Astrocyte of the spinal cord (primary cell): Measurements from ENCODE around the gene MBD3L1.

Experiments
- DNase-seq: peaks from one replicate; pipeline ENCODE4 v3.0.0; 2011; ENCODE audit warnings: low read depth, low spot score
- H3K4me3 ChIP-seq: 2 replicates; pipeline ENCODE4 v1.5.1; 2011; ENCODE audit warnings: low read depth, mild to moderate bottlenecking, low read length, moderate library complexity
- in situ Hi-C: cut with HindIII; loops from 2 replicates; pipeline ENCODE4 v1.10.0; 2017; ENCODE audit warnings: low sequenced_read_pairs
- TF ChIP-seq, protein P1 (sequence below): IDR thresholded peaks from 2 replicates; pipeline ENCODE4 v1.5.1; 2012; ENCODE audit warnings: low read depth, mild to moderate bottlenecking, low read length, inconsistent platforms

The MBD3L1 gene

GRCh38 chr19:8820234-8820633, 11.9 kb upstream of the MBD3L1 start:
- no peak overlapping the region for H3K4me3 ChIP-seq
- in situ Hi-C loops = no loop called here
- TF ChIP-seq, protein P1, sequence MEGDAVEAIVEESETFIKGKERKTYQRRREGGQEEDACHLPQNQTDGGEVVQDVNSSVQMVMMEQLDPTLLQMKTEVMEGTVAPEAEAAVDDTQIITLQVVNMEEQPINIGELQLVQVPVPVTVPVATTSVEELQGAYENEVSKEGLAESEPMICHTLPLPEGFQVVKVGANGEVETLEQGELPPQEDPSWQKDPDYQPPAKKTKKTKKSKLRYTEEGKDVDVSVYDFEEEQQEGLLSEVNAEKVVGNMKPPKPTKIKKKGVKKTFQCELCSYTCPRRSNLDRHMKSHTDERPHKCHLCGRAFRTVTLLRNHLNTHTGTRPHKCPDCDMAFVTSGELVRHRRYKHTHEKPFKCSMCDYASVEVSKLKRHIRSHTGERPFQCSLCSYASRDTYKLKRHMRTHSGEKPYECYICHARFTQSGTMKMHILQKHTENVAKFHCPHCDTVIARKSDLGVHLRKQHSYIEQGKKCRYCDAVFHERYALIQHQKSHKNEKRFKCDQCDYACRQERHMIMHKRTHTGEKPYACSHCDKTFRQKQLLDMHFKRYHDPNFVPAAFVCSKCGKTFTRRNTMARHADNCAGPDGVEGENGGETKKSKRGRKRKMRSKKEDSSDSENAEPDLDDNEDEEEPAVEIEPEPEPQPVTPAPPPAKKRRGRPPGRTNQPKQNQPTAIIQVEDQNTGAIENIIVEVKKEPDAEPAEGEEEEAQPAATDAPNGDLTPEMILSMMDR = no peak
- DNase-seq = no peak

- in situ Hi-C loops = no loop called here
- TF ChIP-seq, protein P1 = no peak
- H3K4me3 ChIP-seq = no peak overlapping the region
- DNase-seq = no peak
Observed at GRCh38 chr19:8821748-8822241, 10.4 kb upstream of the MBD3L1 start.

DNA sequence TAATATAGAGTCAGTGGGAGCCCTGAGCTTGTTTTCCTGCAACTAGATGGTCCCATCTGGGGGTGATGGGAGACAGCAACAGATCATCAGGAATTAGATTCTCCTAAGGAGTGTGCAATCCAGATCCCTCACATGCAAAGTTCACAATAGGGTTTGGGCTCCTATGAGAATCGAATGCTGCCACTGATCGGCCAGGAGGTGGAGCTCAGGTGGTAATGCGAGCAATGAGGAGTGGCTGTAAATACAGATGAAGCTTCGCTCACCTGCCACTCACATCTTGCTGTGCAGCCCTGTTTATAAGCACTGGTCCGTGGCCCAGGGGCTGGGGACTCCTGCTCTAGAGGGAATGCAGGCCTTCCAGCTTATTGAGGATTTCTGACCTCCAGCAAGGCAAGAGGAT, 5.8 kb upstream of the MBD3L1 start:
- in situ Hi-C loops = no loop called here
- TF ChIP-seq, protein P1 = no peak
- no peak overlapping the region for H3K4me3 ChIP-seq
- no peak for DNase-seq

DNA sequence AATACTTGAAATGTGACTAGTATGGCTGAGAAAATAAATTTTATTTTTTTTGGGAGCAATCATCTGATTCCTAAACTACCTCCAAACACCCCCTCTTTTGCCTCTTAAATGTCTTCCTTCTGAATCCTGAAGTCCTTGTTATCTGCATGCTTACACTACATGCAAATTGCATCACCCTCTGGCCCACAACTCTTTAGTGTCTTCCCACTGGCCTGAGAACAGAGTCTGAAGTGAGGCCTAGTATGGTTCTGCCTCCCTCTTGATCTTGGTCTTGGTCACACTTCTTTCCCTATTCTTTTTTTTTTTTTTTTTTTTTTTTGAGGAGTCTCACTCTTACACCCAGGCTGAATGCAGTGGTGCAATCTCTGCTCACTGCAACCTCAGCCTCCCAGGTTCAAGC, 4.9 kb upstream of the MBD3L1 start:
- TF ChIP-seq, protein P1 = no peak
- in situ Hi-C loops = no loop called here

DNA sequence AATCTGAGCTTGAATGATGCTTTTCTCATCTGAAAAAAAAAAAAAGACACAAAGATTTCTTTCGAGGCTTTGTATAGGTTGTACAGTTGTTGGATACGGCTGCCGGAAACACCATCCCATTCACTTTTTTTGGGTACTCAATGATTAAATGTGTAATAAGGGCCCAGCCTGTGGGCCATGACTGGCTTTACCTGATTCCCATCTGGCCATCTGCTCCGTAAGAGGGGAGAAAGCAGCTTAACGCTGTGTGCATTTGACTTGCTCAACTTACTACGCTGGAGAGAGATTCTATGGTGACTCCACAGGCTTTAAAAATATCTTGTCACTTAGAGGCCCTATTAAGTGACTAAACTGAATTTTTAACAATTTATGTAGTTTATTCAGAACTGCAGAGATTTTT, 804 bp upstream of the MBD3L1 start:
- H3K4me3 ChIP-seq = peak overlapping the region; percentile 73
- in situ Hi-C loops = no loop called here
- TF ChIP-seq, protein P1 = no peak
- DNase-seq = no peak

More for the DNA sequence above, 4.9 kb upstream of the MBD3L1 start:
- H3K4me3 ChIP-seq = no peak overlapping the region
- DNase-seq = no peak

DNA sequence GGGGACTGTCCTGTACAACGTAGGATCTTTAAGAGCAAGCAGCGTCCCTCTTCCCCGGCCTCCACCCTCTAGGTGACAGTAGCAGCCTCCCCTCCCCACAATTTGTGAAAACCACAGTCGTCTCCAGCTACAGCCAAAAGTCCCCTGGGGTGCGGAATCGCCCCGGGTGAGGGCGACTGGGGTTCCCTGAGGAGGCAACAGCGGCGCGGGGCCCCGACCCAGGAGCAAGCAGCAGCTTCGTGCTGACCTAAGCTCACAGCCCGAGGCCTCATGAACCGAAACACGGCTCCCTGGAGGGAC, 395 bp upstream of the MBD3L1 start:
- in situ Hi-C loops = no loop called here
- peak overlapping the region; percentile 73 for H3K4me3 ChIP-seq
- TF ChIP-seq, protein P1 = no peak
- no peak for DNase-seq

GRCh38 chr19:8835446-8835845, 3.3 kb downstream of the MBD3L1 start:
- H3K4me3 ChIP-seq = no peak overlapping the region
- in situ Hi-C loops = no loop called here
- TF ChIP-seq, protein P1 = no peak
- no peak for DNase-seq
